Measurements from ENCODE around the gene RSAD2. TPM values are rescaled to one million over a fixed set of nuclear protein-coding genes. Genes with fewer than 3 reads are reported as not detected.

RSAD2 gene
- total RNA-seq, 2 donors from 2014 or later: 3.2 to 8.0 TPM

DNA sequence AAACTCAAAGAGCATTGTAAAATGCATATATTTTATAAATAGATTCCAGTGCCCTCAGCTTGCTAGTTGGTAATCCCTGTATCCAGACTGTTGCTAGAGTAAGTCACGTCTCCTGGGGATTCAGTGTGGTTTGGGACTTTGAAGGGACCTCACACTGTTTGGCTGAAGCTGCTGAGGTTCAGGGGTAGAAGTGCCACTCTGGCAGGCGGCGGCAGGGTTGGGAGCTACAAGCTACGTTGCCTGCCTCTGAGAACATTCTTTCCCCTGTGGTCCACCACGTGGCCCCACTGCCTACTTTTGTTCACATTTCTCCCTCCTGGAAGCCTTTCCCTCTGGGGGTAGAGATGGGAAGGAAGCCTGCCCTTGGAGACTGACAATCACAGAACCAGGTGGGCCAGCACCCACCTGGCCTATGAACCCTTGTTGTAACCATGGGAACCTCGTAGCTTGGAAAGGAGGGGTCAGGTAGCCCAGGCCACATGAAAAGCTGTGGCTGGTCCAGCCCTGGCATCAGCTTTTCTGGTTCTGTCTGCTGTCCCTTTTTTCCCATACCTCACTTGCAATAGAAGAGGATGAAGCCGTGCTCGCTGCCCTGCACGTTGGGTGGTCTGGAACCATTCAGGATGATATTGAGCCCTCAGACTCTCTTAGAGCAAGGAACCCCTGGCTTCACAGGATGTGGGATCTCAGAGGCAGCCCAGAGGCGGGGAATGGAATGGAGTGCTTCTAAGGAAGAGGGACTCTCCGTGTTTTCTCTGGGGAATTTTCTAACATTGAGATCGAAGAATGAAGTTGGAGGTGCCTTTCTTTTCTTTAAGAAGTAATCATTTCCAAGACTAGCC, 42.5 kb downstream of the RSAD2 start:
- intact Hi-C loops (cut with DNase I): loop anchor here (5.0 kb wide), 3 partner anchors 92 to 112 kb away; no protein-coding TSS in a partner anchor
- no peak for ATAC-seq
- DNase-seq: no peak

DNA sequence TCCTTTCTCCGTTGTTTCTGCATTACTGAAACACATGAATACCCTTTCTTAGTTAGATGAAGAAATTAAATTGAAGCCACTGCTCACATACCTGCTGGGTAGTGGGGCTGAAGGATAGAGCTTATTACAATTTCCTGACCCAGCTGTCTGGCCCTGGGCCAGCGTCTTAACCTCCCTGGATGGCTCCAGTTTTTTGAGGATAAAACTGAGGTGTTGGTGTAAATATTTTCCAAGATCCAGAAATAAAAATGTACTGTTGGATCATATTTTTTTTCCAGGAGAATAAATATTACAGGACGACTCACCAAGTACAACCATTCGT, 43.1 kb downstream of the RSAD2 start:
- intact Hi-C loops (cut with DNase I): loop anchor here in 1 of 2 donors (5.0 kb wide), 1 partner anchor 92 kb away; no protein-coding TSS in a partner anchor
- no peak for DNase-seq
- no peak for ATAC-seq

DNA sequence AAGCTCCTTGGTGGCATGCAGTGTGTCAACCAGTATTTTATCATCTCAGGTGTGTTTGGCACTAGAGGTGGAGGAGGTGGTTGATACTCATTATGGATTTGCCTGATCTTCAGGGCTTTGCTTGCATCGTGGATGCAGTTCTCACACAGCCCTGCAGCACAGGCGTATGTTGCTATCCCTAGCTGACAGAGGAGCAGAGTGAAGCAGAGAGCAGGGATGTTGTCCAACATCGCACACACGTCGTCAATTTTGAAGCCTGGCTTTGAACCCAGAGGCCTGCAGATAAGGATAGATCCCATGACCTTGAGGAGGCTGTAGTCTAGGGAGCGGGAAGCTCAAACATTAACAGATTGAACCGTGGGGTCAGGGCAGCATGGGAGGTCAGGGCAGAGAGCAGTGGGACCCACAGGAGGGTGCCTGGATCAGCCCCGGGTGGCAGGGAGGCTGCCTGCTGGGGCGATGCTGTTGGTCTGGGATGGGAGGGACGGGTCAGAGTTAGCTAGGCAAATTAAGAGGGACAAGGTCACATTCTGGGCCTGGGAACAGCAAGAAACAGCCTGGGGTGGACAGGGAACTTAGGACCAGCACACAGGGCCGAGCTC, 43.8 kb downstream of the RSAD2 start:
- ATAC-seq (peak in 1 of 2 donors; percentile 12), DNase-seq (no peak)

DNA sequence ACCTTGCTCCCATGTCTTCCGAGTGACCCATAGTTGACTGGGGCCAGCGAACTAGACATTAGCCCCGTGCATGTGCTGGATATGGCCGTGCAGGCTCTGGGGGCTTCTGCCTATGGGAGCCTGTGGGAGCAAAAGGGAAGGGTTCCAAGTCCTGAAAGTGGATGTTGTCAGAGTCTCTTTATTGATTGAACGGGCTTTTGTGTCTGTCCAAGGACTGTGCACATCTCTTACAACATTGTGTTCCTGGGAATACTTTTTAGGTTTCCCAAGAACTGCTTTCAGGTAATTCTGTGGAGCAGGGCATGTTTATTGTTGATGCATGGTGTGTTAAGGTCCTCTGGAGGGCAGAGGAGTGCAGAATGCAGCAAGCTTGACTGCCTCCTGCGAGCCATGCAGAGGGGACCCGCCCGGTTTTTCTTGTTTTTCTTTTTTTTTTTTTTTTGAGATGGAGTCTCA, 44.7 kb downstream of the RSAD2 start:
- ATAC-seq (no peak), DNase-seq (no peak)
- intact Hi-C loops (cut with DNase I): loop anchor here in 1 of 2 donors (5.0 kb wide), 1 partner anchor 90 kb away; no protein-coding TSS in a partner anchor

More for the DNA sequence above, 43.8 kb downstream of the RSAD2 start:
- intact Hi-C loops (cut with DNase I): loop anchor here in 1 of 2 donors (5.0 kb wide), 1 partner anchor 91 kb away; no protein-coding TSS in a partner anchor

DNA sequence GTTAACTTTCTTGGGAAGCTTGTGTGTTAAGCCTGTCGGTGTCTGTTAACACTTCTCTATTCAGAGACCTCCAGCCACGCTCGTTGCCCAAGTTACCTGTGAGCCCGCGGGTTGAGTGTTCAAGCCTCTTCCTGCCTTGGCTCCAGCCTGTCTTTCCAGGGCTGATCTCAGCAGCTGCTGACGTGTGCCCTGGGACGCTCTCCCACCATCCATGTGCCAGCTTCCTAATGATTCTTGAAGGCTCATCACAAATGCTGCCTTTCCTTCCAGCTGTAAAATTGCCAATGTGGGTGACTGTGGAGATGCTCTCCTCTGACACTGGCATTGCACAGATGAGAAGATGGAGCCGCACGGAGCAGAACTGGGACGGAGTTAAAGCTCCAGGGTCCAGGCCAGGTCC, 45.7 kb downstream of the RSAD2 start:
- DNase-seq (no peak), ATAC-seq (peak in 1 of 2 donors; percentile 38)
- intact Hi-C loops (cut with DNase I): loop anchor here in 1 of 2 donors (5.0 kb wide), 1 partner anchor 89 kb away; no protein-coding TSS in a partner anchor

DNA sequence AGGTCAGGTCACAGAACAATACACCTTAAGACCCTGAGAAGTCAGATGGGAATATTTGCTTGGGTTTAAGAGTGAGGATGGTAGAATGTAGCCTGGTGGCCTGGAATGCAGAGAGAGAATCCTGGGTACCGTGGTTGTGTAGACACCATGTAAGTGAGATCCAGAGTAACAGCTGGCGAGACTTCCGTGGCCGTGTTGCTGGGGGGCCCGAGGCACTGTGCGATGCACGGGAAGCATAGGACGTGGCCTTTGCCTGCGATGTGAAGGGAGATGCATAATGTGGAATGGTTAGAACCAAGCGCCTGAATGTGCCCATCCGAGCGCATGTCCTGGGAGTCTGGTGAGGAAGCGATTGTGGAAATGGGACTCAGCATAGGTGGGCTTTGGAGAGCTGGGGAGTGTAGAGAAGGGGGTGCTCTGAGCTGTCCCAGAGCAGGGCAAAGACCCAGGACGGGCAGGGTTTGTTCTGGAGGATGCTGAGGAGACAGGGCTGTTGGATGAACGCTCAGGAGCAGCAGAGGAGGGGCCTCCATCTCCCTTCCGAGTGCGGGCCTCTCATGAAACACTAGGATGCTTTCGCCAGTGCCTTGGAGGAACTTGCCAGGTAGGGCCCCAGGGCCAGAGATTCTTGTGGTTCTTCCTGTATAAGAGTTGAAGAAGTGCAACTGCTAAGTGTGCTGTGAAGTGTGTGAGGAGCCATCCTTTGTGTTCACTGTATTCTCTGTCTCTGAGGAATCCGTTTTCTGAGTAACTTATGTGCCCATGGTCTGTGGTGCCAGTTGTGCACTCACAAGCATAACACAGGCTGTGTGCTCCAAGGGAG, 46.7 kb downstream of the RSAD2 start:
- ATAC-seq: no peak
- intact Hi-C loops (cut with DNase I): loop anchor here in 1 of 2 donors (5.0 kb wide), 1 partner anchor 88 kb away; no protein-coding TSS in a partner anchor
- DNase-seq: no peak

DNA sequence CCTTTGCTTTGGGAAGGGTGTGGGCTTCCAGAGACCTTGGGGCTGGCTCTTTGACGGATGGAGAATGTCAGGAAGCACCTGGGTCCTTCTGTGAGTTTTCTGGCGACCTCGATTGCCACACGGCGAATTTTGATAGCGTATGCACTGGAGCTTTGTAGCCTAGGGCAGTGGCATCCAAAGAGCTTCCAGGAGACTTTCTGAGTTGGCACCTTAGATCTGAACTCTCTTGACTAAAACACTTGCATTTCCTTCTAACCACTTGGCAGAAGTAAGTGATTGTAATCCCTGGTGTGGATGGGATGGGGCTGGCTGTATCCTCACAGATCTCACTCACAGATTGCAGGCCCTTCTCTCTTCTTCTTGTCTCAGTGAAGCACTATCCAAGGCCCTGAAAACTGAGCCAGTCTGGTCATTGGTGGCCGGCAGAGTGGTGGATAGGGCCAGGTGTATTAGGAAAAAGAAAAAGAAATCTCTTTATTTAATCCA, 47.4 kb downstream of the RSAD2 start:
- DNase-seq: no peak
- no peak for ATAC-seq
- intact Hi-C loops (cut with DNase I): loop anchor here in 1 of 2 donors (5.0 kb wide), 1 partner anchor 87 kb away; no protein-coding TSS in a partner anchor

DNA sequence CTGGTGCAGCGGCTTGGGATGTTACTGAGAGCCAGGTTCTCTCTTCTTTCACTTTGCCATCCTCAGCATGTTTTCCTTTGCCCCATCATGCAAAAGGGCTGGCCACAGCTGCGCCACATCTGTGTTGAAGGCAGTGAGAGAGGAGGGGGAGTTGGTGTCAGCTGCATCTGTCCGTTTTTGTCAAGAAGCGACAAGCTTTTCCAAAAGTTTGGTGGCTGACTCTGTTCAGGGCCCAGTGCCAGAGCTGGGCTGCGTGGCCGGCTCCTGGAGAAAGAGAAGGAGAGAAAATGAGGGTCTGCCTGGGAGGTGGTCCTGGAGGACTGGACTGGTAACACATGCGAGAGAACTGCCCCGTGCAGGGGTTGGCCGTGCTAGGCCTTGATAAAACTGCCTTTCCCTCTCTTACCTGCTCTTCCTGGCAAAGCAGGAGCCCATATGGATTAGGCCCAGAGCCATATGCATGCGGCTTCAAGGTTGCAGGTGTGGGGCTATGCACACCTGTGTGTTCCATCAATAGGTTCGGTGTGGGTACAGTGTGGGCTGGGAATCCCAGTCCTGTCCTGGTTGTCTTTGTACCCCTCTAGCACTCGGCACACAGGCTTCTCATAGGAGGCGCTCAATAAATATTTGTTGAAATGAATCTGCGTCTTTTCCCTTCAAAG, 48.6 kb downstream of the RSAD2 start:
- intact Hi-C loops (cut with DNase I): no loop called here
- no peak for ATAC-seq
- DNase-seq: no peak

DNA sequence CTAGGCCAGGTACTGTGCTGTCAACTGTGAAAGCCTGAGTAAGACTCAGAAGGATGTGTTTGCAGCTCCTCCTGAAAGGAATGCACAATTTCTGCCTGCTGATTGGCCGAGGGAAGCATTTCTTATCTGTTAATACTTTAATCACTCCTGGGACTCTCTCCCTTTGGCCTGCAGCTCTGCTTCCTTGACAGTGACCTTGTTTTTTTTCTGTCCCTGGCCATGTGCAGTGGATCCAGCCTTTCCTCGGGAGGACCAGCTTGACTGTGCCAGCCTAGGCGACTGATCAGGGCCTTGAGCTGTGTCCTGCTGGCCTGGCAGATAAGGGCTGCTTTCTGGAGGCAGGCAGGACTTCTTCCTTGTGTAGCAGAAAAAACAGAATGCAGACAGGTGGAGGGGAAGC, 49.6 kb downstream of the RSAD2 start:
- peak; percentile 81 to 84 for ATAC-seq
- DNase-seq: no peak
- intact Hi-C loops (cut with DNase I): no loop called here

DNA sequence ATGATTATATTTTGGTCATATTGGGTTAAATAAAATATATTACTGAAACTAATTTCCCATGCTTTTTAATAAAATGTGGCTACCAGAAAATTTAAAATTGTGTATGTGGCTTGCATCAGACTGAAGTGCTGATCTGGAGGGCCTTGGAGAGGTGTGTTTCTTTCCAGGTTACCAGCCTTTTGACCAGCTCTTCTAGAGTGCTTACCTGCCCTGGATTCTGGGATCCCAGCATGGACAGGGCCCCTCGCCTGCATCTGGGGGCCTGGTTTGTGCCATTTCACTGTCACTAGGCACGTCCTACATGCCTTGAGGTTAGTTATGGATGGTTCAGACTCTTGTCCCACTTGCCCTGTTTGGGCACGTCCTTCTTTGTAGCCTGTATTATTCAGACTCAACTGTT, 50.2 kb downstream of the RSAD2 start:
- intact Hi-C loops (cut with DNase I): no loop called here
- ATAC-seq: no peak
- no peak for DNase-seq

DNA sequence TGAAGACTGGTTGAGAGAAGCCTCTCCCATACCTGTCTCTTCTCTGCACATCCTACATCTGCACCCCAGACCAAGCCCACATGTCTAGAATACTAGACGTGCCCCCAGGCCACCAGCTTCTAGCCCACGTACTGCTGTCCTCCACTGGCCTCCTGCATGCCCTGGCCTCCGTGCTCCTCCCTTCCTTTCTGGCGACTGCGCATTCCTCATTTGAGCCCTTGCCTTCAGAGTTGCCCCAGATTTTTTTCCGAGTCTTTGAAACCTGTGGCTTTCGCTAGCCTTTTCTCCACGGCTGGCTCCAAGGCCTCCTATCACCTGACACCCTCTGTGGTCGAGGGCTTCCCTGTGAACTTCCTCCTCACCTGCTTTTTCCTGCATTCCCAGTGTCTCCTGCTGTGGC, 50.9 kb downstream of the RSAD2 start:
- intact Hi-C loops (cut with DNase I): no loop called here
- DNase-seq (no peak), ATAC-seq (no peak)

DNA sequence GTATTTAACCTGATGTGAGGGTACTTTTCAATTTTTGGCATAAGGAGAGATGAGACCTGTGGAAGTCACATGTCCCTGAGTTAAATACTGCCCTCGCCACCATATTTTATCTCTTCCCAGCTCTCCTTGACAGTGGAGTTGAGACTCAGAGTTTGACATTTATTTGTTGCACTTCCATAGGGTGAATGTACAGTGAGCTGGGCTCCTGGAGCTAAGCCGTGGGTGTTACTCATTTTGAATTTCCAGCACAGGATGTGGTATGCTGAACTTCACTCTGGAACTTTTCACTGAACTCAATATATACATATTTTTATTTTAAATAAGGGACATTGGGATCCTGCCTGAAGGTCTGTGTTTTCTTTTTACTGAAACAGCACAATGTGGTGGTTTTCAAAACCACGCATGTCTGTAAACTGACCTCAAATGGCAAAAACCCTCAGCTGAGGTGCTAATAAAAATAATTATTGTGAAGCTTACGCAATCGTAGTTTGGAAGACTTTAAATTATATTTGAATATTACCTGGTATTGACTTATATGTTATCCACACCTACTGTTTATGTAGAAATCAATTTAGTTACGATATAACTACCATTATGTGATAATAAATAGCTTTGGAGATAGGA, 51.7 kb downstream of the RSAD2 start:
- ATAC-seq (no peak), DNase-seq (no peak)
- intact Hi-C loops (cut with DNase I): no loop called here

DNA sequence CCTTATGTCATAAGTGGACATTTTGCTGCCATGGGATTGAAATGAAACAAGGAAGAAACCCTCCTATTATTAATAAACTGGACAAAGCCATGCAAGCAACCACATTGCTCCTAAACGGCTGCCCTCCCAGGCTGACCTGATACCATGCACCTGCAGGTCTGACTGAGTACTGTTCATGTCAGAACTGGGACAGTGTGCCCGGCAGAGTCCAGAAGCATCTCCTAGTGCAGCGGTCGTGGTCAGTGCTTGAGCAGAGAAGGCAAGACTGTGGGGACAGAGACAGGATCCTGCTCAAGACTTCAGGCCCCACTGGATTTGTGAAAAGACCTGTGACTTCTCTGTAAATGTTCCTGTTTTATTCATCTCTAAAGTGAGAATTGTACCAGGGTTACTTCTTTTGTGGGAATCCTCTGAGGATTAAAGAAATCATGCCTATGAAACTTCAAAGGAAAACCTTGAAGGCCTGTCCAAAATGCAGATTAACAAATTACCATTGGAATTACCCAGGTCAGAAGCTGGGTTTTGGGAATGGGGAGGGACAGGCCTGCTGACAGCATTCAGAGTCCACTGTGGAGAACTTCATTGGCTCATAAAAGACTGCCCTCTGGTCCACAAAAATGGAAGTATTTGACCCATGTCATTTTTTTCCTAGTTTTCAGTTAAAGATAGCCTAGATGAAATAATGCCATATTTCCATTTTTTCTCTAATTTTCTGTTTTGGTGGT, 53.5 kb downstream of the RSAD2 start:
- ATAC-seq (no peak), DNase-seq (no peak)
- intact Hi-C loops (cut with DNase I): no loop called here

DNA sequence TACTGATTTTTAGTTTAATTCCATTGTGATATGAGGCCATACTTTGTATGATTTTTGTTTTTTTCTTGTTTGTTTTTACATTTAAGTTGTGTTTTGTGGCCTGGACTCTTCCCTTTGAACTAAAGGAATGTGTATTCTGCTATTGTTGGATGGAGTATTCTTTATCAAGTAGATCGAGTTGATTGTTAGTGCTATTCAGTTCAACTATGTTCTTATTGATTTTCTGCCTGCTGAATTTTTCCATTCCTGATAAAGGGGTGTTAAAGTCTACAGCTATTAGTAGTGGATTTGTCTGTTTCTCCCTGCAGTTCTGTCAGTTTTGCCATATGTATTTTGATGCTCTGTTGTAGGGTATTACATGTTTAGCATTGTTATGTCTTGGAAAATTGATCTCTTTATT, 54.2 kb downstream of the RSAD2 start:
- DNase-seq (no peak), ATAC-seq (no peak)
- intact Hi-C loops (cut with DNase I): no loop called here

DNA sequence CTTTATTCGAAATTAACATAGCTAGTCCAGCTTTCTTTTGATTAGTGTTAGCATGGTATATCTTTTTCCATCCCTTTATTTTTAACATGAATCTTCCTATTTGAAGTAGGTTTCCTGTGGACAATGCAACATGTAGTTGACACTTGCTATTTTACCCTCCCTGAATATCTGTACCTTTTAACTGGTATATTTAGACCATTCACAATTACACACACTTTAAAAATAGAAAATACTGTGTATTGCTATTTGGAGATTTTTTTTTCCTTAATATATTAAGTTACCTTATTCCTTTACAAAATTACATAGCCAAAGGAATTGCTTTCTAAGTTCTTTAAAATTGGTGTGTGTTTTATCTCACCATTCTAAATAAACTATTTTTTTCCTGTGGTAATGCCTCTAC, 54.6 kb downstream of the RSAD2 start:
- intact Hi-C loops (cut with DNase I): no loop called here
- DNase-seq (no peak), ATAC-seq (no peak)

DNA sequence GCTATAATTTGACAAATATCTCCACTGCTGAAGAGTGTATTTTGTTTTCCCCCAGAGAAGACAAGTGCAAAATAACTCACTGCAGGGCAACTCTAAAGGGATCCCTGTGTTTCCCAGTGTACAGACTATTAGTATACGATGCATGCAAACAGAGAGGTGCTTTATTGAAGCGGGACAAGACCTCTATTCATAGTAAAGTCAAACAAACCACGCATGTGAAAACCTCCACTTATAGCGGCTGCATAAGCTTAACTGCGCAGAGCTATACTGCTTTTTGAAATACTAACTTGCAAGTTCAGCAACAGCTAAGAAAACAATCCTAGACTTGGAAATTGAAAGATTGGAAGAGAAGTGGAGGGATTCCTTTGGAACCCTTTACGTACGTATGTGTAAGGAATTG, 55.3 kb downstream of the RSAD2 start:
- ATAC-seq: no peak
- no peak for DNase-seq
- intact Hi-C loops (cut with DNase I): no loop called here

DNA sequence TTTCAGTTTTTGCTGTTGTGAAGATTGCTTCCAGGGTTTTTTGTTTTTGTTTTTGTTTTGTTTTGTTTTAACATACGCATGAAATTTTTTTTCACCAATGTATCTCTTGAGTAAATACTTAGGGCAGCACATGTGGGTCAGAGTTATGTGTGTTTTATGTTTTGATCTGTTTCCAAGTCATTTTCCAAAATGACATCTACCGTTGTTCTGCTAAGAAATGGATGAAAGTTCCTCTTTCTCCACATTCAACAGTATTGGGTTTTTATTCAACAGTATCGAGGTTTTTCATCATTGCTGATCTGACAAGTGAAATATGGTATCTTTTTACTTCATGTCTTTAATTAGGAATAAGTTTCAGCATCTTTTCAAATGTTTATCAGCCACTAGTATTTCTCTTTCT, 56.3 kb downstream of the RSAD2 start:
- no peak for ATAC-seq
- intact Hi-C loops (cut with DNase I): no loop called here

DNA sequence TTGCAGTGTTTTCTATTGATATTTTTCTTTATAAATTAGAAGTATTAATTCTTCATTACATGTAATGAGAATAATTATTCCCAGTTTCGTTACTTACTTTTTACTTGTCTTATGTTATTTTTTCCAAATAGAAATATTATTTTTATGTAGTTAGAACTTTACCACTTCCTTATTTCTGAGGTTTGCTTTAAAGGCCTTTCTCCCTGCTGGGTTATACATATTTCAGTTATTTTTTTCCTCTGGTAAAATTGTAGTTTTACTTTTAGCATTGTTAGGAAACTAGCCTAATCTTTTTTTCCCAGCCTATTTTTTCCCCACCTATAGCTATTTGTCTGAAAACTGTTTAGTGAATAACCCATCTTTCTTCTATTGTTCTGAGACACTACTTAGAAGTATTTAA, 56.8 kb downstream of the RSAD2 start:
- DNase-seq: no peak
- intact Hi-C loops (cut with DNase I): no loop called here
- no peak for ATAC-seq

More for the DNA sequence above, 56.3 kb downstream of the RSAD2 start:
- no peak for DNase-seq
